GM19035 (cell line): ENCODE results near the gene MYO7B.
A peak's percentile ranks its signal among the peaks of the same experiment; 100 is the strongest.

ENCODE experiments used
- ATAC-seq: cut with Tn5 transposase; IDR thresholded peaks from one replicate; pipeline ENCODE4 v1.9.1; 2021; ENCODE audit not compliant: unreplicated experiment

Gene MYO7B

GRCh38 chr2:127585270-127585807 lies 49.9 kb downstream of the MYO7B start:
- no peak for ATAC-seq

GRCh38 chr2:127586136-127586535 lies 50.7 kb downstream of the MYO7B start:
- ATAC-seq = no peak

GRCh38 chr2:127586746-127587295 lies 51.3 kb downstream of the MYO7B start:
- ATAC-seq = no peak

GRCh38 chr2:127588241-127588640 lies 52.8 kb downstream of the MYO7B start:
- ATAC-seq = no peak

- ATAC-seq = no peak
These were observed 53.9 kb downstream of the MYO7B start for GRCh38 chr2:127589358-127589757.

GRCh38 chr2:127589841-127590240 lies 54.4 kb downstream of the MYO7B start:
- ATAC-seq = no peak

GRCh38 chr2:127590386-127591190 lies 55.1 kb downstream of the MYO7B start:
- no peak for ATAC-seq

GRCh38 chr2:127591221-127591923 lies 55.9 kb downstream of the MYO7B start:
- ATAC-seq = peak; percentile 74

GRCh38 chr2:127592761-127593227 lies 57.3 kb downstream of the MYO7B start:
- no peak for ATAC-seq

GRCh38 chr2:127593228-127594115 lies 58.0 kb downstream of the MYO7B start:
- no peak for ATAC-seq

- no peak for ATAC-seq
These were observed 58.7 kb downstream of the MYO7B start for GRCh38 chr2:127594116-127594591.

GRCh38 chr2:127596311-127597045 lies 61.0 kb downstream of the MYO7B start:
- no peak for ATAC-seq

- no peak for ATAC-seq
These were observed 61.8 kb downstream of the MYO7B start for GRCh38 chr2:127597046-127597983.

- ATAC-seq = no peak
These were observed 62.5 kb downstream of the MYO7B start for GRCh38 chr2:127597984-127598380.

- ATAC-seq = no peak
These were observed 63.2 kb downstream of the MYO7B start for GRCh38 chr2:127598711-127599110.

GRCh38 chr2:127599211-127599610 lies 63.7 kb downstream of the MYO7B start:
- no peak for ATAC-seq

GRCh38 chr2:127604986-127605385 lies 69.5 kb downstream of the MYO7B start:
- ATAC-seq = no peak

- no peak for ATAC-seq
These were observed 70.3 kb downstream of the MYO7B start for GRCh38 chr2:127605691-127606263.
